ENCODE measurements around the gene HPCAL1. TPM values are rescaled to one million over a fixed set of nuclear protein-coding genes. Genes with fewer than 3 reads are reported as not detected.

Gene HPCAL1
- total and polyA plus RNA-seq, 8 donors: 58.1 to 108 (median 72.1) TPM

DNA sequence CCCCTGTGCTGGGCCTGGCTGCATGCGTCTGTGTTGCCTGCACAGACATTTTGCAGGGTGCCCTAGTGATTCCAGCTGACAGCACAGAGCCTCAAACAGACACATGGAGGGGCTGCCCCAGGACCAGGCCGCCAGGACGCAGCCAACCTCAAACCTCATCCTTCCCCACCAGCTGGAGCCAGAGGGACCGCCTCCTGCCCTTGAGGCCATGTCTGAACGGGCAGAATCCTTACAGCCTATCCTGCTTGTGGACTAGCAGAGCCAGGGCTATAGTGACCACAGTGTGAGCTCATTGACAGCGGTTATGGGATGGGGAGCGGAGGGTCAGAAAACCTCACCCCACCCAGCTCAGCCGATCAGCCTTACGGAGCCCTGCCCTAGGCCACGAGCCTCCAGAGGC is 123.0 kb downstream of the HPCAL1 start:
- Histone ChIP-seq H3K9me3 (no peaks in the 10 kb centered on the region), H3K27ac (no peak overlapping the region), H3K27me3 (no peaks in the 10 kb centered on the region), H3K4me1 (no peaks in the 10 kb centered on the region), H3K4me3 (no peak overlapping the region), H3K36me3 (peaks cover 0 to 78% of the 10 kb centered on the region in 2 donors)
- no peak for TF ChIP-seq CTCF (IDR thresholded peaks at IDR 0.05)
- ATAC-seq: no peak
- DNase-seq: peak in 1 of 4 donors; percentile 61
- intact Hi-C loops (cut with DNase I): no loop called here

GRCh38 chr2:10426726-10427617 is 124.3 kb downstream of the HPCAL1 start:
- no peaks in the 10 kb centered on the region for H3K27me3 ChIP-seq
- intact Hi-C loops (cut with DNase I): no loop called here
- ATAC-seq: no peak
- peaks cover 0 to 66% of the 10 kb centered on the region in 2 donors for H3K36me3 ChIP-seq
- peak in 1 of 4 donors; percentile 72 for DNase-seq
- H3K4me3 ChIP-seq: no peak overlapping the region
- peaks cover 3 to 6% of the 10 kb centered on the region in 2 donors for H3K4me1 ChIP-seq
- no peak for TF ChIP-seq CTCF (IDR thresholded peaks at IDR 0.05)
- H3K27ac ChIP-seq: no peak overlapping the region
- H3K9me3 ChIP-seq: no peaks in the 10 kb centered on the region

- no peak for ATAC-seq
- H3K27me3 ChIP-seq: peaks cover 0 to 4% of the 10 kb centered on the region in 2 donors
- no peak overlapping the region for H3K4me3 ChIP-seq
- intact Hi-C loops (cut with DNase I): no loop called here
- peaks cover 0 to 60% of the 10 kb centered on the region in 2 donors for H3K36me3 ChIP-seq
- peaks cover 7 to 12% of the 10 kb centered on the region in 2 donors for H3K4me1 ChIP-seq
- no peaks in the 10 kb centered on the region for H3K9me3 ChIP-seq
- peak in 3 of 4 donors; percentile 27 to 49 (median 46) for DNase-seq
- no peak for TF ChIP-seq CTCF (IDR thresholded peaks at IDR 0.05)
- no peak overlapping the region for H3K27ac ChIP-seq
Measured at GRCh38 chr2:10427618-10427949, 124.9 kb downstream of the HPCAL1 start.

GRCh38 chr2:10428355-10428754 is 125.7 kb downstream of the HPCAL1 start:
- TF ChIP-seq CTCF (IDR thresholded peaks at IDR 0.05): no peak
- intact Hi-C loops (cut with DNase I): no loop called here

DNA sequence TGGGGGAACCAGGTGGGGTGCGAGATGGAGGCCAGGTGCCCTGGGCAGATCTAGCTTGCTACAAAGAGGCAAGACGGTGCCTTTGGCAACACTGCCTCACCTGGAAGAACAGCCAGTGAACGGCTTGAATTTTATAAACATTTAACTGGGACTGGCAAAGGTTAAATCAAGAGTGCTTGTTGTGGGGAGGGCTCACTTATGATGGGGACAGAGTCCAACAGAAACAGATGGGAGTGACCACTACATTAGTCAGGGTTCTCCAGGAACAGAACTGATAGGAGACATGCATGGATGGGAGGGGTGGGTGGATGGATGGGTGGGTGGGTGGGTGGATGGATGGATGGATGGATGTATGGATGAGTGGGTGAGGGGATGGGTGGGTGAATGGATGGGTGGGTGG is 126.2 kb downstream of the HPCAL1 start:
- Histone ChIP-seq H3K36me3 (peaks cover 0 to 46% of the 10 kb centered on the region in 2 donors), H3K4me1 (peaks cover 7 to 15% of the 10 kb centered on the region in 2 donors), H3K27me3 (peaks cover 0 to 4% of the 10 kb centered on the region in 2 donors), H3K27ac (no peak overlapping the region), H3K9me3 (no peaks in the 10 kb centered on the region), H3K4me3 (no peak overlapping the region)
- DNase-seq: peak in 1 of 4 donors; percentile 23
- no peak for TF ChIP-seq CTCF (IDR thresholded peaks at IDR 0.05)
- no peak for ATAC-seq
- intact Hi-C loops (cut with DNase I): no loop called here

More at GRCh38 chr2:10428355-10428754, 125.7 kb downstream of the HPCAL1 start:
- ATAC-seq: no peak
- Histone ChIP-seq H3K4me3 (no peak overlapping the region), H3K4me1 (peaks cover 7 to 15% of the 10 kb centered on the region in 2 donors), H3K9me3 (no peaks in the 10 kb centered on the region), H3K27me3 (peaks cover 0 to 4% of the 10 kb centered on the region in 2 donors), H3K36me3 (peaks cover 0 to 52% of the 10 kb centered on the region in 2 donors), H3K27ac (no peak overlapping the region)
- DNase-seq: peak in 1 of 4 donors; percentile 45

Data from left lung (tissue), 10 donors.